GM23248 (cell line): ENCODE measurements around the gene ASB5.

Source experiments
- EZH2 ChIP-seq: fragments of 200-600 bp; sonication (generic); IDR thresholded peaks from 2 replicates; pipeline ENCODE4 v1.6.1; 2018; ENCODE audit warnings: antibody characterized with exemption, mild to moderate bottlenecking; ENCODE audit not compliant: insufficient read depth, poor library complexity, severe bottlenecking
- EZH2phosphoT487 ChIP-seq: fragments of 200-600 bp; sonication (generic); IDR thresholded peaks from 2 replicates; pipeline ENCODE4 v1.6.1; 2018; ENCODE audit warnings: antibody characterized with exemption, moderate library complexity, mild to moderate bottlenecking, low read depth; ENCODE audit not compliant: insufficient read depth

GRCh38 chr4:176306837-176307665, 38.0 kb upstream of the ASB5 start:
- TF ChIP-seq EZH2phosphoT487 (no peak), EZH2 (no peak)
